ENCODE measurements around the gene ETNK1.

The ETNK1 gene

GRCh38 chr12:22634883-22635282 is 9.9 kb downstream of the ETNK1 start:
- no peak for DNase-seq (ENCODE audit: low read depth in 2 of 2, low spot score in 1 of 2)

- DNase-seq (ENCODE audit: low read depth in 2 of 2, low spot score in 1 of 2): no peak
These were observed 10.8 kb downstream of the ETNK1 start for GRCh38 chr12:22635812-22636211.

GRCh38 chr12:22640851-22641250 is 15.9 kb downstream of the ETNK1 start:
- no peak for DNase-seq (ENCODE audit: low read depth in 2 of 2, low spot score in 1 of 2)

- DNase-seq (ENCODE audit: low read depth in 2 of 2, low spot score in 1 of 2): no peak
These were observed 16.5 kb downstream of the ETNK1 start for GRCh38 chr12:22641353-22642053.

GRCh38 chr12:22648668-22649067 is 23.7 kb downstream of the ETNK1 start:
- DNase-seq (ENCODE audit: low read depth in 2 of 2, low spot score in 1 of 2): no peak

GRCh38 chr12:22653075-22653474 is 28.1 kb downstream of the ETNK1 start:
- no peak for DNase-seq (ENCODE audit: low read depth in 2 of 2, low spot score in 1 of 2)

GRCh38 chr12:22653791-22654190 is 28.8 kb downstream of the ETNK1 start:
- DNase-seq (ENCODE audit: low read depth in 2 of 2, low spot score in 1 of 2): no peak

- no peak for DNase-seq (ENCODE audit: low read depth in 2 of 2, low spot score in 1 of 2)
These were observed 31.4 kb downstream of the ETNK1 start for GRCh38 chr12:22656376-22656775.

- DNase-seq (ENCODE audit: low read depth in 2 of 2, low spot score in 1 of 2): no peak
These were observed 31.9 kb downstream of the ETNK1 start for GRCh38 chr12:22656831-22657230.

GRCh38 chr12:22657538-22657937 is 32.6 kb downstream of the ETNK1 start:
- no peak for DNase-seq (ENCODE audit: low read depth in 2 of 2, low spot score in 1 of 2)

GRCh38 chr12:22658214-22658613 is 33.2 kb downstream of the ETNK1 start:
- DNase-seq (ENCODE audit: low read depth in 2 of 2, low spot score in 1 of 2): no peak

- DNase-seq (ENCODE audit: low read depth in 2 of 2, low spot score in 1 of 2): no peak
These were observed 37.4 kb downstream of the ETNK1 start for GRCh38 chr12:22662356-22662755.

- no peak for DNase-seq (ENCODE audit: low read depth in 2 of 2, low spot score in 1 of 2)
These were observed 40.5 kb downstream of the ETNK1 start for GRCh38 chr12:22665476-22665875.

- DNase-seq (ENCODE audit: low read depth in 2 of 2, low spot score in 1 of 2): no peak
These were observed 42.2 kb downstream of the ETNK1 start for GRCh38 chr12:22667122-22667521.

GRCh38 chr12:22668441-22668840 is 43.5 kb downstream of the ETNK1 start:
- no peak for DNase-seq (ENCODE audit: low read depth in 2 of 2, low spot score in 1 of 2)

GRCh38 chr12:22670762-22671161 is 45.8 kb downstream of the ETNK1 start:
- no peak for DNase-seq (ENCODE audit: low read depth in 2 of 2, low spot score in 1 of 2)

- no peak for DNase-seq (ENCODE audit: low read depth in 2 of 2, low spot score in 1 of 2)
These were observed 48.0 kb downstream of the ETNK1 start for GRCh38 chr12:22672951-22673350.

- no peak for DNase-seq (ENCODE audit: low read depth in 2 of 2, low spot score in 1 of 2)
These were observed 53.0 kb downstream of the ETNK1 start for GRCh38 chr12:22677781-22678574.

- no peak for DNase-seq (ENCODE audit: low read depth in 2 of 2, low spot score in 1 of 2)
These were observed 57.7 kb downstream of the ETNK1 start for GRCh38 chr12:22682663-22683062.

GRCh38 chr12:22683131-22683530 is 58.2 kb downstream of the ETNK1 start:
- DNase-seq (ENCODE audit: low read depth in 2 of 2, low spot score in 1 of 2): no peak

- DNase-seq (ENCODE audit: low read depth in 2 of 2, low spot score in 1 of 2): no peak
These were observed 59.5 kb downstream of the ETNK1 start for GRCh38 chr12:22684140-22685118.
